Osteocyte (in vitro differentiated cells): ENCODE results near the gene SDC3. TPM values are rescaled to one million over a fixed set of nuclear protein-coding genes. Genes with fewer than 3 reads are reported as not detected.

Experiments used
- DNase-seq: peaks from one replicate; pipeline ENCODE4 v3.0.0; 2021; ENCODE audit warnings: mixed read lengths; ENCODE audit not compliant: unreplicated experiment; ENCODE audit errors: extremely low spot score
- H3K27ac Mint-ChIP-seq: one replicate; pipeline ENCODE4 v1.8.0; 2021; ENCODE audit warnings: mild to moderate bottlenecking, mixed read lengths; ENCODE audit not compliant: unreplicated experiment
- H3K27me3 Mint-ChIP-seq: one replicate; pipeline ENCODE4 v1.8.0; 2021; ENCODE audit warnings: mixed read lengths; ENCODE audit not compliant: unreplicated experiment
- H3K36me3 Mint-ChIP-seq: one replicate; pipeline ENCODE4 v1.8.0; 2021; ENCODE audit warnings: mixed read lengths; ENCODE audit not compliant: unreplicated experiment
- H3K4me1 Mint-ChIP-seq: one replicate; pipeline ENCODE4 v1.8.0; 2021; ENCODE audit warnings: mixed read lengths; ENCODE audit not compliant: unreplicated experiment
- H3K4me3 Mint-ChIP-seq: one replicate; pipeline ENCODE4 v1.8.0; 2021; ENCODE audit warnings: mild to moderate bottlenecking, moderate library complexity, mixed read lengths; ENCODE audit not compliant: unreplicated experiment
- H3K9me3 Mint-ChIP-seq: one replicate; pipeline ENCODE4 v1.8.0; 2021; ENCODE audit warnings: mixed read lengths; ENCODE audit not compliant: unreplicated experiment
- CTCF ChIP-seq: fragments of 200-600 bp; sonication (generic); IDR thresholded peaks from 2 replicates; pipeline ENCODE4 v1.5.0; 2021; ENCODE audit warnings: antibody characterized with exemption, mild to moderate bottlenecking, moderate library complexity
- total RNA-seq: library from RNA; stranded (reverse); gene quantifications from 2 replicates; pipeline ENCODE4 v1.2.1, GENCODE V29; 2021

The SDC3 gene
- total RNA-seq, 1 donor from 2014 or later: 54.4 TPM

GRCh38 chr1:30845237-30845903, 63.2 kb downstream of the SDC3 start:
- Mint-ChIP-seq H3K36me3 (no peaks in the 10 kb centered on the region), H3K4me3 (no peak overlapping the region), H3K27me3 (peaks cover 47% of the 10 kb centered on the region), H3K27ac (no peak overlapping the region), H3K4me1 (peaks cover 12% of the 10 kb centered on the region), H3K9me3 (no peaks in the 10 kb centered on the region)
- TF ChIP-seq CTCF: no peak
- DNase-seq: no peak

DNA sequence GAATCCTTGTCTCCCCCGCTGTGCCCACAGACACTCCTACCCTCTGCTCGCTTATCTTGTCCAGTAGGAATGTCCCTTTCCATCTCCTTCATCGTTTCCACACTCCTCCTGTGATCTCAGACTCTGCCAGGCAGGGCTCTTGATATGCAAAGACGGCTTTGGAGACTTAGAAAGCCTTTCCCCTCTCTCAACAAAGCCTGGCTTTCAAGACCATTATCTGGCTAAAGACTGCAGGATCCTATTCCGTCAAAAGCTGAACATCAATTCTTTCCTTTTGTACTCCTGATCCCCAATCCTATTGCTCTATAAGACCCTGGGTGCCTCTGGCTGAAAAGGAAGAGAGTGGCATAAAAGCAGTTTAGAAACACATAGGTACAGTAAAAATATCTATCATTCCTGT, 63.9 kb downstream of the SDC3 start:
- TF ChIP-seq CTCF: no peak
- Mint-ChIP-seq H3K4me1 (peaks cover 12% of the 10 kb centered on the region), H3K27ac (no peak overlapping the region), H3K27me3 (peaks cover 47% of the 10 kb centered on the region), H3K4me3 (no peak overlapping the region), H3K36me3 (no peaks in the 10 kb centered on the region), H3K9me3 (peaks cover under 1% of the 10 kb centered on the region)
- no peak for DNase-seq

GRCh38 chr1:30842697-30843354, 65.7 kb downstream of the SDC3 start:
- Mint-ChIP-seq H3K4me3 (no peak overlapping the region), H3K27ac (no peak overlapping the region), H3K9me3 (peaks cover 5% of the 10 kb centered on the region), H3K4me1 (peaks cover 7% of the 10 kb centered on the region), H3K27me3 (peaks cover 51% of the 10 kb centered on the region), H3K36me3 (no peaks in the 10 kb centered on the region)
- no peak for DNase-seq
- no peak for TF ChIP-seq CTCF

GRCh38 chr1:30840904-30841598, 67.5 kb downstream of the SDC3 start:
- H3K4me1 Mint-ChIP-seq: no peaks in the 10 kb centered on the region
- no peak for TF ChIP-seq CTCF
- H3K27me3 Mint-ChIP-seq: peaks cover 53% of the 10 kb centered on the region
- H3K9me3 Mint-ChIP-seq: peaks cover 5% of the 10 kb centered on the region
- no peaks in the 10 kb centered on the region for H3K36me3 Mint-ChIP-seq
- no peak overlapping the region for H3K4me3 Mint-ChIP-seq
- no peak for DNase-seq
- H3K27ac Mint-ChIP-seq: no peak overlapping the region

DNA sequence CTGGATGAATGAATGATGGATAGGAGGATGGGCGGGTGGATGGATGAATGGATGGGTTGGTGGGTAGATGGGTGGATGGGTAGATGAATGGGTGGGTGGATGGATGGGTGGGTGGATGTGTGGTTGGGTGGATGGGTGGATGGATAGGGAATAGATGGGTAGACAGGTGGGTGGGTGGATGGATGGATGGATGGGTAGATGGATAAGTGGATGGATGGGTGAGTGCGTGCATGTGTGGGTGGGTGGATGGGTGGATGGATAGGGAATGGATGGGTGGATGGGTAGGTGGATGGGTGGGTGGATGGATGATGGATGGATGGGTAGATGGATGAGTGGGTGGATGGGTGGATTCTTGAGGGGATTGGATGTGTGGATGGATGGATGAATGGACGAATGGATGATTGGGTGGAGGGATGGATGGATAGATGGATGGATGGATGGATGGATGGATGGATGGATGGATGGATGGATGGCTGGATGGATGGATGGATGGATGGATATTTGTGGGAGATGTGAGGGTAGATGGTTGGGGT, 68.7 kb downstream of the SDC3 start:
- no peak for DNase-seq
- Mint-ChIP-seq H3K4me3 (no peak overlapping the region), H3K9me3 (peaks cover 5% of the 10 kb centered on the region), H3K4me1 (no peaks in the 10 kb centered on the region), H3K36me3 (no peaks in the 10 kb centered on the region), H3K27ac (no peak overlapping the region), H3K27me3 (peaks cover 43% of the 10 kb centered on the region)
- TF ChIP-seq CTCF: no peak
